Measurements from ENCODE around the gene DDN. TPM values are rescaled to one million over a fixed set of nuclear protein-coding genes. Genes with fewer than 3 reads are reported as not detected.

Gene DDN
- total RNA-seq, 4 donors from 2014 or later, result 0.19 to 0.40 (median 0.26) TPM

DNA sequence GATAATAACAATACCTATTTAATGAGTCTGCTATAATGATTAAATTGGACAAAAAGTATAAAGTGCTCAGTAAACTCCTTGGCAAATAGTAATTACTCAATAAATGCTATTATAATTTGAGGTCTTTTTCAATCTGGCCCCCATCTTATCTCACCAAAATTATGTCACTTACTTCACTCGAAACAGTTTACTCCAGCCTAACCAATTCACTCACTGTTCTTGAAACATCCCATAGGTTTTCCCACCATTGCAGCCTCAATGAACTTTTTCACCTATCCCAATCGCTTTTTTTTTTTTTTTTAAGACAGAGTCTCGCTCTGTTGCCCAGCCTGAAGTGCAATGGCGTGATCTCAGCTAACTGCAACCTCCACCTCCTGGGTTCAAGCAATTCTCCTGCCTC, 36.9 kb upstream of the DDN start:
- H3K4me1 ChIP-seq, result no peaks in the 10 kb centered on the region
- TF ChIP-seq, protein P1, sequence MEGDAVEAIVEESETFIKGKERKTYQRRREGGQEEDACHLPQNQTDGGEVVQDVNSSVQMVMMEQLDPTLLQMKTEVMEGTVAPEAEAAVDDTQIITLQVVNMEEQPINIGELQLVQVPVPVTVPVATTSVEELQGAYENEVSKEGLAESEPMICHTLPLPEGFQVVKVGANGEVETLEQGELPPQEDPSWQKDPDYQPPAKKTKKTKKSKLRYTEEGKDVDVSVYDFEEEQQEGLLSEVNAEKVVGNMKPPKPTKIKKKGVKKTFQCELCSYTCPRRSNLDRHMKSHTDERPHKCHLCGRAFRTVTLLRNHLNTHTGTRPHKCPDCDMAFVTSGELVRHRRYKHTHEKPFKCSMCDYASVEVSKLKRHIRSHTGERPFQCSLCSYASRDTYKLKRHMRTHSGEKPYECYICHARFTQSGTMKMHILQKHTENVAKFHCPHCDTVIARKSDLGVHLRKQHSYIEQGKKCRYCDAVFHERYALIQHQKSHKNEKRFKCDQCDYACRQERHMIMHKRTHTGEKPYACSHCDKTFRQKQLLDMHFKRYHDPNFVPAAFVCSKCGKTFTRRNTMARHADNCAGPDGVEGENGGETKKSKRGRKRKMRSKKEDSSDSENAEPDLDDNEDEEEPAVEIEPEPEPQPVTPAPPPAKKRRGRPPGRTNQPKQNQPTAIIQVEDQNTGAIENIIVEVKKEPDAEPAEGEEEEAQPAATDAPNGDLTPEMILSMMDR (IDR thresholded peaks at IDR 0.05), result no peak
- no peak for TF ChIP-seq POLR2A (IDR thresholded peaks at IDR 0.05)
- no peaks in the 10 kb centered on the region for H3K27me3 ChIP-seq
- no peak overlapping the region for H3K27ac ChIP-seq
- no peak overlapping the region for H3K4me3 ChIP-seq
- no peaks in the 10 kb centered on the region for H3K9me3 ChIP-seq
- intact Hi-C loops (cut with DNase I), result no loop called here
- DNase-seq, result no peak
- WGBS, 2 donors, result 74 to 88% methylated on average over 4 of the region's 4 CpGs
- peaks cover 79 to 100% (median 86%) of the 10 kb centered on the region in 3 donors for H3K36me3 ChIP-seq

DNA sequence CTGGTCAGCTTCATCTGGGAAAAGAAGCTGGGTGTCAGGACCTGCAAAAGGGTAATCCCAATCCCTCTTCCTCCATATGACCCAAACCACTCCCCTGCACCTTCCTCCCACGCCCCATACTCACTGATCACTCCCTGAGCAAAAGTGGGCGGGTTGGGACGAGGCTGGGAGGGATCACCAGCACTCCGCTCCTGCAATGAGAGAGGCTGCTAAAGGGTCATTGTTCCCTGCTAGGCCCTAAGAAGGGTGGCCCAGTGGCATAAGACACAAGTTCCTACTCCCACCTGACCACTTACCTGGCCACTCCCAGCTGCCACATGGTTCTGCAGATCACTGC, 35.1 kb upstream of the DDN start:
- no peaks in the 10 kb centered on the region for H3K9me3 ChIP-seq
- no peaks in the 10 kb centered on the region for H3K4me1 ChIP-seq
- DNase-seq, result no peak
- H3K27ac ChIP-seq, result no peak overlapping the region
- no CpG with 5 or more reads among the region's 4 CpGs for WGBS, 2 donors
- H3K27me3 ChIP-seq, result no peaks in the 10 kb centered on the region
- intact Hi-C loops (cut with DNase I), result no loop called here
- H3K4me3 ChIP-seq, result no peak overlapping the region
- peaks cover 75 to 100% (median 75%) of the 10 kb centered on the region in 3 donors for H3K36me3 ChIP-seq
- TF ChIP-seq POLR2A (IDR thresholded peaks at IDR 0.05), result no peak
- TF ChIP-seq, protein P1 (IDR thresholded peaks at IDR 0.05), result no peak

DNA sequence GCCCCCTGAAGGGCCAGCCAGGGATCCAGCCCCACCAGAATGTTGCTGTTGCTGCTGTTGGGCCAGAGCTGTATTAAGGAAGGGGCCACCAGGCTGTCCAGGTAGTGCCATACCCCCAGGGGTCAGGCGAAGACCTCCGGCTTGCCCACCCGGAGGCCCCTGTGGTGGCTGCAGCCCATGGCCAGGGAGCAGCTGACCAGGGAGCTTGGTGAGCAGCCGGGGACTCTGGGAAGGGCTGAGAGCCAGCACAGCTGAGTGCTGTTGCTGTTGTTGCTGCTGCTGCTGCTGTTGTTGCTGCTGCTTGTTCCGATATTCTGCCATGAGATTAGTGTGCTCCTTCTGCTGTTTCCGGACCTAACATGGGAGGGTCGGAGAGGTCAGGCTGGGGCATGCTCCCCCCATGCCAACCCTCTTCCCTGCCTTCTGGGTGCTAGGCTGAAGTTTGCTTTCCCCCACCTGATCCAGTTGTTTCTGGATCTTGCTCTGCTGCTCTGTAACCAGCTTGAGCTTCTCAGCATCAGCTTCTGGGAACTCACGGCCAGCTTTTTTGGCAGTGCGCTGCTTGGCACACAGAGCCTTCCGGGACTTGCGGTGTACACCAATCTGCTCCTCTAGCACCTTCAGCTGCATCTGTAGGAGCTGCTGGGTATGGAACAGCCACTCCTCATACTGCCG, 34.6 kb upstream of the DDN start:
- H3K36me3 ChIP-seq, result peaks cover 75 to 100% (median 75%) of the 10 kb centered on the region in 3 donors
- no peak for DNase-seq
- intact Hi-C loops (cut with DNase I), result no loop called here

DNA sequence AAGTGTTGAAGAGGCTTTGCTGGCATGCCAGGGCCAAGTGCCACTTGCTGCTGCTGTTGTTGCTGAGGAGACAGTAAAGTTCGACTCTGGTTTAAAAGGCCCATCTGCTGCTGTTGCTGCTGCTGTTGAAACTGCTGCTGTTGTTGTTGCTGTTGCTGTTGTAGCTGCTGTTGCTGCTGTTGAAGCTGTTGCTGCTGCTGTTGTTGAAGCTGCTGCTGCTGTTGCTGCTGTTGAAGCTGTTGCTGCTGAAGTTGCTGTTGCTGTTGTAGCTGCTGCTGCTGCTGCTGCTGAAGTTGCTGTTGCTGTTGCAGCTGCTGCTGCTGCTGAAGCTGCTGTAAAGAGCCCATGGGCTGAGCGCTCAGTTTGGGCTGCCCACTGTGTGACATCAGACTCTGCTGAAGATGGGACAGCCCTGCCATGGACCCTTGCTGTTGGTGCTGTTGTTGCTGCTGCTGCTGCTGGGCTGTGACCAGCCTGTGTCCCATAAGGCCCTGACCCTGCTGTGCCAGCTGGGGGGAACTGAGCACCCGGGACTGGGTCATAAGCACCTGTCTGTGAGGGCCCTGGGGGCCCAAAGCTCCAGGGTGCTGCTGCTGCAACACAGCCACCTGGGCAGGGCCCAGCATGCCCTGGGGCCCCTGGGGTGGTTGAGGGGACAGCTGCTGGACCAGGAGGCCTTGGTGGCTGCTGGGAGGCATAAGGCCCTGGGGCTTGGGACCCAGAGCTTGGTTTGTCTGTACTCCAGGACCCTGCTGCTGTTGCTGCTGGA, 33.7 kb upstream of the DDN start:
- no peak for DNase-seq
- H3K4me3 ChIP-seq, result no peak overlapping the region
- no peaks in the 10 kb centered on the region for H3K9me3 ChIP-seq
- intact Hi-C loops (cut with DNase I), result no loop called here
- peaks cover 74 to 100% (median 75%) of the 10 kb centered on the region in 3 donors for H3K36me3 ChIP-seq
- 60% methylated on average over 1 of the region's 3 CpGs; no CpG with 5 or more reads in 1 of the 2 donors for WGBS, 2 donors
- TF ChIP-seq, protein P1 (IDR thresholded peaks at IDR 0.05), result no peak
- no peak for TF ChIP-seq POLR2A (IDR thresholded peaks at IDR 0.05)
- no peak overlapping the region for H3K27ac ChIP-seq
- no peaks in the 10 kb centered on the region for H3K27me3 ChIP-seq
- no peaks in the 10 kb centered on the region for H3K4me1 ChIP-seq

More for the DNA sequence above, 34.6 kb upstream of the DDN start:
- WGBS, 2 donors, result 64 to 76% methylated on average over 6 to 8 of the region's 12 CpGs
- Histone ChIP-seq H3K27ac (no peak overlapping the region), H3K4me1 (no peaks in the 10 kb centered on the region), H3K4me3 (no peak overlapping the region), H3K9me3 (no peaks in the 10 kb centered on the region), H3K27me3 (no peaks in the 10 kb centered on the region)
- no peak for TF ChIP-seq POLR2A (IDR thresholded peaks at IDR 0.05)
- TF ChIP-seq, protein P1 (IDR thresholded peaks at IDR 0.05), result no peak

DNA sequence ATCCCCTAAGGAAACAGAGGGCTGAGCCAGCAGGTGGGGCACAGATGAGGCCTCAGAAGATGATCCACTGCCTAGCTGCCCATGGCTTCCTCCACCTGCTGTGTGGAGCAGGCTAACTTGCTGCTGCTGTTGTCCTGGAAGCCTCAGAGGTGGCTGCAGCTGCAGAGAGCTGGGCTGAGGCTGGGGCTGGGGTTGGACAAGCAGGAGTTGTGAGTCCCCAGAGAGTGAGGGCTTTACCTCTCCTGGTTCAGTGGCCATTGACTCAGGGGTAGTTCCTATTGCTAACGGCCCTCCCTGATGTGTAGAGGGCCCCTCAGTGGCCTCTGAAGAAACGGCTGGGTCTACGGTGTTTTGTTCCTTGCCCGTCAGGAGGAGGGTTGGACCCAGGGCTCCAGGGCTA, 33.1 kb upstream of the DDN start:
- Histone ChIP-seq H3K4me3 (no peak overlapping the region), H3K9me3 (no peaks in the 10 kb centered on the region), H3K27me3 (no peaks in the 10 kb centered on the region), H3K27ac (no peak overlapping the region), H3K4me1 (no peaks in the 10 kb centered on the region), H3K36me3 (peaks cover 74 to 100% (median 75%) of the 10 kb centered on the region in 3 donors)
- no peak for TF ChIP-seq POLR2A (IDR thresholded peaks at IDR 0.05)
- TF ChIP-seq, protein P1 (IDR thresholded peaks at IDR 0.05), result no peak
- DNase-seq, result no peak
- WGBS, 2 donors, result no CpG with 5 or more reads among the region's 4 CpGs
- intact Hi-C loops (cut with DNase I), result no loop called here

Data from esophagus squamous epithelium (tissue), 5 donors.